ENCODE measurements around the gene PABPC3. TPM values are rescaled to one million over a fixed set of nuclear protein-coding genes. Genes with fewer than 3 reads are reported as not detected.

Gene PABPC3
- total RNA-seq, 1 donor: under 0.01 TPM

DNA sequence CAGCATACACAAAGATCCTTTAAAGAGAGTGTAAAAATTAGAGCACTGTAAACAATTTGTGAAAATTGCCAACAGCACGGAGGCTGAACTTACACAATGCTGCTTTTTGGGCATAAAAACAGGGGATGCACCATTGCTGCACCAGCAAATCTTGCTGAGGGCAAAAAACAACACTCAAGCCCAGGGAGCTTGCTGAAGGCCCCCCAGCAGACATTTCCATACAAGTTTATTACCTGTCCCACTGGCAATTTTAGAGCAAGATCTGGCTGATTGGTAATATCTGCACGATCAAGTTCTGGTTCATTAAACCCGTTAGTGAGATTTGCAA lies 41.8 kb downstream of the PABPC3 start:
- peaks cover 4% of the 10 kb centered on the region for H3K9me3 ChIP-seq (ENCODE audit: low read depth, low read length)
- no peaks in the 10 kb centered on the region for H4K20me1 ChIP-seq (ENCODE audit: insufficient read depth, low read length)
- no peaks in the 10 kb centered on the region for H3K27me3 ChIP-seq (ENCODE audit: insufficient read depth, low read length)
- TF ChIP-seq, protein P1, sequence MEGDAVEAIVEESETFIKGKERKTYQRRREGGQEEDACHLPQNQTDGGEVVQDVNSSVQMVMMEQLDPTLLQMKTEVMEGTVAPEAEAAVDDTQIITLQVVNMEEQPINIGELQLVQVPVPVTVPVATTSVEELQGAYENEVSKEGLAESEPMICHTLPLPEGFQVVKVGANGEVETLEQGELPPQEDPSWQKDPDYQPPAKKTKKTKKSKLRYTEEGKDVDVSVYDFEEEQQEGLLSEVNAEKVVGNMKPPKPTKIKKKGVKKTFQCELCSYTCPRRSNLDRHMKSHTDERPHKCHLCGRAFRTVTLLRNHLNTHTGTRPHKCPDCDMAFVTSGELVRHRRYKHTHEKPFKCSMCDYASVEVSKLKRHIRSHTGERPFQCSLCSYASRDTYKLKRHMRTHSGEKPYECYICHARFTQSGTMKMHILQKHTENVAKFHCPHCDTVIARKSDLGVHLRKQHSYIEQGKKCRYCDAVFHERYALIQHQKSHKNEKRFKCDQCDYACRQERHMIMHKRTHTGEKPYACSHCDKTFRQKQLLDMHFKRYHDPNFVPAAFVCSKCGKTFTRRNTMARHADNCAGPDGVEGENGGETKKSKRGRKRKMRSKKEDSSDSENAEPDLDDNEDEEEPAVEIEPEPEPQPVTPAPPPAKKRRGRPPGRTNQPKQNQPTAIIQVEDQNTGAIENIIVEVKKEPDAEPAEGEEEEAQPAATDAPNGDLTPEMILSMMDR (IDR thresholded peaks at IDR 0.05; ENCODE audit: extremely low read depth, low read depth, low read length): no peak
- no peak for DNase-seq (ENCODE audit: insufficient read length, low spot score, missing footprints)
- H3K27ac ChIP-seq (ENCODE audit: low read depth, low read length): no peak overlapping the region
- H3K4me3 ChIP-seq (ENCODE audit: insufficient read depth, low read length): no peak overlapping the region
- no peak overlapping the region for H2AFZ ChIP-seq (ENCODE audit: low read length)
- H3K36me3 ChIP-seq (ENCODE audit: insufficient read depth, low read length): no peaks in the 10 kb centered on the region
- H3K4me2 ChIP-seq (ENCODE audit: insufficient read depth, low read length): no peak overlapping the region
- no peaks in the 10 kb centered on the region for H3K79me2 ChIP-seq (ENCODE audit: insufficient read depth, low read length)
- no peaks in the 10 kb centered on the region for H3K4me1 ChIP-seq (ENCODE audit: insufficient read depth, low read length)

DNA sequence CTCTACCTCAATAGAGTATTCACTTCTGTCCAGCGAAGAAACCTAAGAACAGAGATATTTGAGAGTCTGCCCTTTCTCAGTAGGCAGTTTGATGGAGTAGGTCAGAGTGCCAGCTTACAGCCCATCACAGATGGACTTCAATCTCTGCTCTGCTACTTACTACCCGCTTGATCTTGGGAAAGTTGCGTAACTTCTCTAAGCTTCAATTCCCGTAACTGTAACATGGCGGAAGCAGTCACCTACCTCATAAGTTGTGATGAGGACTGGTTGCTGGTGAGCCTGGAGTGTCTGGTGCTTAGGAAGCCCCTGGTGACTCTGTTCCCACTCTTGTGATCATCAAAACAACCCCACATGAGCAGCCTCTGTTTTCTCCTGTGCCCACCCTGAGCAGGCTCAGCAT lies 45.1 kb downstream of the PABPC3 start:
- no peaks in the 10 kb centered on the region for H3K4me1 ChIP-seq (ENCODE audit: insufficient read depth, low read length)
- no peaks in the 10 kb centered on the region for H4K20me1 ChIP-seq (ENCODE audit: insufficient read depth, low read length)
- no peak for DNase-seq (ENCODE audit: insufficient read length, low spot score, missing footprints)
- no peak overlapping the region for H3K4me3 ChIP-seq (ENCODE audit: insufficient read depth, low read length)
- no peaks in the 10 kb centered on the region for H3K36me3 ChIP-seq (ENCODE audit: insufficient read depth, low read length)
- no peaks in the 10 kb centered on the region for H3K79me2 ChIP-seq (ENCODE audit: insufficient read depth, low read length)
- H3K4me2 ChIP-seq (ENCODE audit: insufficient read depth, low read length): no peak overlapping the region
- TF ChIP-seq, protein P1 (IDR thresholded peaks at IDR 0.05; ENCODE audit: extremely low read depth, low read depth, low read length): no peak
- H3K9me3 ChIP-seq (ENCODE audit: low read depth, low read length): no peaks in the 10 kb centered on the region
- H3K27ac ChIP-seq (ENCODE audit: low read depth, low read length): no peak overlapping the region
- H2AFZ ChIP-seq (ENCODE audit: low read length): no peak overlapping the region
- no peaks in the 10 kb centered on the region for H3K27me3 ChIP-seq (ENCODE audit: insufficient read depth, low read length)

DNA sequence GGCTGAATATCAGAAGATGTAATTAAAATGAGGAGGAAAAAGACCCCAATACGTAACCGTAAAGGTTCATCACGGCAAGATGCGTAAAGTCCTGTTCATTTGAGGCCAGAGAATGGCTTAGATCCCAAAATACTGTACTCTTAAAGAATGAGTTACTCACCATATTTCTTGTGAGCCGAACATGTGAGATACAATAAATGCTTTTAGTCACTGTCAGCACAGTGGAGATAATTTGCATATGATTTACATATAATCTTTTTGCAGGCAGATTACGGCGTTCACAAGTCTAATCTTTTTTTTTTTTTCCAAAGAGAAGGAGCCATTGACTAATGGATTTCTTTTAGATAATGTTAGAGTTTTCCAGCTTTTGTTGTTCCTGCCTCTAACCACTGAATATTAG lies 47.8 kb downstream of the PABPC3 start:
- Histone ChIP-seq H3K36me3 (ENCODE audit: insufficient read depth, low read length) (no peaks in the 10 kb centered on the region), H3K27ac (ENCODE audit: low read depth, low read length) (no peak overlapping the region), H3K4me3 (ENCODE audit: insufficient read depth, low read length) (no peak overlapping the region), H4K20me1 (ENCODE audit: insufficient read depth, low read length) (no peaks in the 10 kb centered on the region), H2AFZ (ENCODE audit: low read length) (no peak overlapping the region), H3K9me3 (ENCODE audit: low read depth, low read length) (no peaks in the 10 kb centered on the region), H3K4me1 (ENCODE audit: insufficient read depth, low read length) (no peaks in the 10 kb centered on the region), H3K4me2 (ENCODE audit: insufficient read depth, low read length) (no peak overlapping the region), H3K27me3 (ENCODE audit: insufficient read depth, low read length) (no peaks in the 10 kb centered on the region), H3K79me2 (ENCODE audit: insufficient read depth, low read length) (no peaks in the 10 kb centered on the region)
- TF ChIP-seq, protein P1 (IDR thresholded peaks at IDR 0.05; ENCODE audit: extremely low read depth, low read depth, low read length): no peak
- no peak for DNase-seq (ENCODE audit: insufficient read length, low spot score, missing footprints)

DNA sequence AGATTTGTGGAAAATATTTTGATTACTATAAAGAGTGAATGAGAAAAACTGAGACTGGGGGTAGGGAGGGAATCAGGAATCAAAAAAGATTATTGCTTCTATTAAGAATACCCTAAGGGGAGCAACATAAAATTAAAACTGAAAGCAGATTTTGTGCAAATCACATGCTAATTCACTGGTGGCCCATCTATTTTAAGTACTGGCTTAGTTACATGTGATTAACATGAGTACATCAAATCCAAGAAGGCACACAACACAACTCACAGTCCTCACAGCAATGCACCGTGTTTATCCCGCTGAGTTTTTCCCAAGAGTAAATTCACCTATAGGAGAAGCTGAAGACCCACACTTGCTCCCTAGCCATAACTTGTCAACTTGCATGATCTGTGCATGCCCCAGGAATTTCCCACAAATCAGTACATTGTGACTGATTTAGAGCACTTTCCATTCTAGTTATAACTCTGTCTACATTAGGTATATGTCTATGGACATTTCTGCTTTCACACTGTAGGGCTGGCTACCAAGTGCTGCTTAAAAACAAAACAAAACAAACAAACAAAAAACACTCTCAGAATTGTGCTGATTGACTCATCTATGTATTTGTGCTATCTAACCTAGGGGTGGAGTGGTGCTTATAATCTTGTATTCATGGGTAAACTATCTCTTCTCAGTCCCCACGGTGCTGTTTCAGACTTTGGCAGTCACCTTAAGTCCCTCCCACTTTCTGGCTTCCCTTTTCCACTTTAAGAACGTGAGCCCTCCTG lies 51.9 kb downstream of the PABPC3 start:
- TF ChIP-seq, protein P1 (IDR thresholded peaks at IDR 0.05; ENCODE audit: extremely low read depth, low read depth, low read length): no peak
- Histone ChIP-seq H3K27me3 (ENCODE audit: insufficient read depth, low read length) (no peaks in the 10 kb centered on the region), H3K9me3 (ENCODE audit: low read depth, low read length) (no peaks in the 10 kb centered on the region), H3K36me3 (ENCODE audit: insufficient read depth, low read length) (no peaks in the 10 kb centered on the region), H3K27ac (ENCODE audit: low read depth, low read length) (no peak overlapping the region), H4K20me1 (ENCODE audit: insufficient read depth, low read length) (no peaks in the 10 kb centered on the region), H3K4me2 (ENCODE audit: insufficient read depth, low read length) (no peak overlapping the region), H3K4me1 (ENCODE audit: insufficient read depth, low read length) (no peaks in the 10 kb centered on the region), H3K79me2 (ENCODE audit: insufficient read depth, low read length) (no peaks in the 10 kb centered on the region), H3K4me3 (ENCODE audit: insufficient read depth, low read length) (no peak overlapping the region), H2AFZ (ENCODE audit: low read length) (no peak overlapping the region)
- no peak for DNase-seq (ENCODE audit: insufficient read length, low spot score, missing footprints)
